H9 (cell line): ENCODE data around the gene IPO9. TPM values are rescaled to one million over a fixed set of nuclear protein-coding genes. Genes with fewer than 3 reads are reported as not detected.
"Not testable (repeated sequence)": the region's sequence is repeated elsewhere in the genome, so short reads cannot be mapped to it uniquely, and the experiment has no call there.

Experiments used
- DNase-seq: peaks from one replicate; pipeline ENCODE4 v3.0.0-alpha.2; 2017
- H2AFZ ChIP-seq: one replicate; pipeline ENCODE4 v1.6.1; 2013; ENCODE audit warnings: mild to moderate bottlenecking, low read length, control low read depth, moderate library complexity
- H2AK5ac ChIP-seq: 2 replicates; pipeline ENCODE4 v1.6.1; 2013; ENCODE audit warnings: low read length, control low read depth, mixed read lengths; ENCODE audit not compliant: insufficient read length
- H2BK120ac ChIP-seq: one replicate; pipeline ENCODE4 v1.6.1; 2013; ENCODE audit warnings: low read depth, mild to moderate bottlenecking, low read length, control low read depth, inconsistent platforms; ENCODE audit not compliant: poor library complexity, severe bottlenecking
- H2BK12ac ChIP-seq: 2 replicates; pipeline ENCODE4 v1.6.1; 2013; ENCODE audit warnings: low read length, control low read depth, mixed read lengths, low read depth; ENCODE audit not compliant: insufficient read length
- H2BK15ac ChIP-seq: 2 replicates; pipeline ENCODE4 v1.6.1; 2013; ENCODE audit warnings: low read depth, low read length, control low read depth
- H2BK20ac ChIP-seq: one replicate; pipeline ENCODE4 v1.6.1; 2013; ENCODE audit warnings: low read depth, mild to moderate bottlenecking, low read length, control low read depth, inconsistent platforms; ENCODE audit not compliant: poor library complexity, severe bottlenecking
- H2BK5ac ChIP-seq: 2 replicates; pipeline ENCODE4 v1.6.1; 2013; ENCODE audit warnings: low read length, control low read depth, mixed read lengths; ENCODE audit not compliant: insufficient read length
- H3K14ac ChIP-seq: 2 replicates; pipeline ENCODE4 v1.6.1; 2013; ENCODE audit warnings: low read length, control low read depth; ENCODE audit not compliant: insufficient read depth
- H3K18ac ChIP-seq: 2 replicates; pipeline ENCODE4 v1.6.1; 2013; ENCODE audit warnings: low read depth, mild to moderate bottlenecking, mixed read lengths, low read length, control low read depth; ENCODE audit not compliant: insufficient read length
- H3K23ac ChIP-seq: 2 replicates; pipeline ENCODE4 v1.6.1; 2013; ENCODE audit warnings: low read length, control low read depth, mixed read lengths, low read depth; ENCODE audit not compliant: insufficient read length
- H3K23me2 ChIP-seq: 2 replicates; pipeline ENCODE4 v1.6.1; 2013; ENCODE audit warnings: low read depth, mild to moderate bottlenecking, mixed read lengths, low read length, control low read depth; ENCODE audit not compliant: insufficient read length, poor library complexity, severe bottlenecking
- H3K27ac ChIP-seq: 2 replicates; pipeline ENCODE4 v1.5.1; 2013; ENCODE audit warnings: low read length, control low read depth, mixed read lengths, low read depth; ENCODE audit not compliant: insufficient read length
- H3K27me3 ChIP-seq: 2 replicates; pipeline ENCODE4 v1.6.1; 2013; ENCODE audit warnings: low read length, control low read depth, inconsistent platforms; ENCODE audit not compliant: insufficient read depth
- H3K4ac ChIP-seq: 2 replicates; pipeline ENCODE4 v1.6.1; 2013; ENCODE audit warnings: low read depth, mild to moderate bottlenecking, control low read depth, inconsistent platforms, low read length, moderate library complexity
- H3K4me1 ChIP-seq: 2 replicates; pipeline ENCODE4 v1.6.1; 2013; ENCODE audit warnings: low read length, control low read depth, inconsistent platforms; ENCODE audit not compliant: insufficient read depth
- H3K4me2 ChIP-seq: 2 replicates; pipeline ENCODE4 v1.6.1; 2013; ENCODE audit warnings: low read length, control low read depth, mixed read lengths; ENCODE audit not compliant: insufficient read length, insufficient read depth
- H3K56ac ChIP-seq: 2 replicates; pipeline ENCODE4 v1.6.1; 2013; ENCODE audit warnings: low read depth, mild to moderate bottlenecking, mixed read lengths, low read length, control low read depth; ENCODE audit not compliant: insufficient read length
- H3K79me1 ChIP-seq: 2 replicates; pipeline ENCODE4 v1.6.1; 2013; ENCODE audit warnings: low read depth, mild to moderate bottlenecking, moderate library complexity, low read length, control low read depth, inconsistent platforms; ENCODE audit not compliant: insufficient read depth, poor library complexity, severe bottlenecking
- H3K79me2 ChIP-seq: 2 replicates; pipeline ENCODE4 v1.6.1; 2013; ENCODE audit warnings: low read length, control low read depth, inconsistent platforms; ENCODE audit not compliant: insufficient read depth
- H3K9ac ChIP-seq: 2 replicates; pipeline ENCODE4 v1.6.1; 2013; ENCODE audit warnings: low read length, control low read depth, mixed read lengths; ENCODE audit not compliant: insufficient read length; ENCODE audit errors: extremely low read depth
- H3K9me3 ChIP-seq: one replicate; pipeline ENCODE4 v1.6.1; 2013; ENCODE audit warnings: low read depth, low read length, inconsistent platforms; ENCODE audit not compliant: control insufficient read depth
- H3T11ph ChIP-seq: one replicate; pipeline ENCODE4 v1.6.1; 2013; ENCODE audit warnings: mild to moderate bottlenecking, low read length, control low read depth, inconsistent platforms
- H4K20me1 ChIP-seq: one replicate; pipeline ENCODE4 v1.6.1; 2013; ENCODE audit not compliant: control insufficient read depth, insufficient read length, insufficient read depth
- H4K5ac ChIP-seq: 2 replicates; pipeline ENCODE4 v1.6.1; 2013; ENCODE audit warnings: low read depth, mild to moderate bottlenecking, mixed read lengths, low read length, control low read depth; ENCODE audit not compliant: insufficient read length
- H4K8ac ChIP-seq: replicated peaks from 2 replicates; pipeline ENCODE4 v1.6.1; 2013; ENCODE audit warnings: low read length, control low read depth, mixed read lengths, low read depth; ENCODE audit not compliant: insufficient read length
- H4K91ac ChIP-seq: 2 replicates; pipeline ENCODE4 v1.6.1; 2013; ENCODE audit warnings: low read depth, mild to moderate bottlenecking, moderate library complexity, mixed read lengths, low read length, control low read depth; ENCODE audit not compliant: insufficient read length
- H3K27ac Mint-ChIP-seq, 3 experiments: 2 replicates in 2 of 3; 3 replicates in 1 of 3; pipeline ENCODE4 v1.8.0; 2020 to 2021; ENCODE audit warnings: mixed read lengths in 3 of 3, mild to moderate bottlenecking in 1 of 3, moderate library complexity in 1 of 3
- H3K27me3 Mint-ChIP-seq: 2 replicates; pipeline ENCODE4 v1.8.0; 2021; ENCODE audit warnings: low read depth, mild to moderate bottlenecking, moderate library complexity, mixed read lengths
- H3K36me3 Mint-ChIP-seq, 3 experiments: 2 replicates in 2 of 3; 3 replicates in 1 of 3; pipeline ENCODE4 v1.8.0; 2020 to 2021; ENCODE audit warnings: low read depth in 3 of 3, mixed read lengths in 3 of 3; ENCODE audit not compliant: insufficient read depth in 1 of 3
- H3K4me1 Mint-ChIP-seq, 2 experiments: 2 replicates each; pipeline ENCODE4 v1.8.0; 2020; ENCODE audit warnings: mixed read lengths in 2 of 2
- H3K4me3 Mint-ChIP-seq, 2 experiments: 2 replicates in 1 of 2; 3 replicates in 1 of 2; pipeline ENCODE4 v1.8.0; 2020 to 2021; ENCODE audit warnings: mild to moderate bottlenecking in 2 of 2, mixed read lengths in 2 of 2, moderate library complexity in 1 of 2
- H3K9me3 Mint-ChIP-seq, 2 experiments: 2 replicates in 1 of 2; 3 replicates in 1 of 2; pipeline ENCODE4 v1.8.0; 2020; ENCODE audit warnings: mild to moderate bottlenecking in 2 of 2, mixed read lengths in 2 of 2, moderate library complexity in 1 of 2
- WGBS: extraction: QIAGEN DNeasy Blood & Tissue Kit; methylation state at CpG from one replicate; pipeline ENCODE4 v1.1.7; 2013; ENCODE audit warnings: missing lambda C conversion rate, low lambda C conversion rate, mixed read lengths; ENCODE audit not compliant: insufficient read length; ENCODE audit errors: extremely low coverage; 5-methylcytosine and 5-hydroxymethylcytosine counted together
- total RNA-seq: library from RNA; stranded (reverse); gene quantifications from 2 replicates; pipeline ENCODE4 v1.2.1, GENCODE V29; 2021
- TF ChIP-seq, protein P1 (sequence below): fragments of 200-600 bp; sonication (generic); conservative IDR thresholded peaks from 3 replicates; pipeline ENCODE4 v1.8.0; 2021; ENCODE audit warnings: antibody characterized with exemption, mild to moderate bottlenecking

The IPO9 gene
- total RNA-seq, 1 experiment from 2014 or later = 104 TPM

DNA sequence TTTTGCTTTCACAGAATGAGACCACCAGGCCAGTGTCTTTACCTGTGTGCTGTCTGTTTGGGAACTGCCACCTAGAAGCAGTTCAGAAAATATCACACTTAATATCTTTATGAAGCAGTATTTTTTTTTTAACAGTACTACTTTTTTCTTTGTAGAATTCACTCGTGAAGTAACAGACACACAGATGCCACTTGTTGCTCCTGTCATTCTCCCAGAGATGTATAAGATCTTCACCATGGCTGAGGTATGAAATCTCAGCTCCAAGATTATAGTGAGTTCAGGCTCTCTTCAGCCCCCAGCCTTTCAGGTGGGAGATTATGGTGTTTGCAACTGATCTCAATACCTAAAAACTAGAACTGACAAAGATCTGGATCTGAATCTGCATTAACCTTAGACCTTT lies 23.0 kb downstream of the IPO9 start:
- H3K27me3 Mint-ChIP-seq = no peaks in the 10 kb centered on the region

DNA sequence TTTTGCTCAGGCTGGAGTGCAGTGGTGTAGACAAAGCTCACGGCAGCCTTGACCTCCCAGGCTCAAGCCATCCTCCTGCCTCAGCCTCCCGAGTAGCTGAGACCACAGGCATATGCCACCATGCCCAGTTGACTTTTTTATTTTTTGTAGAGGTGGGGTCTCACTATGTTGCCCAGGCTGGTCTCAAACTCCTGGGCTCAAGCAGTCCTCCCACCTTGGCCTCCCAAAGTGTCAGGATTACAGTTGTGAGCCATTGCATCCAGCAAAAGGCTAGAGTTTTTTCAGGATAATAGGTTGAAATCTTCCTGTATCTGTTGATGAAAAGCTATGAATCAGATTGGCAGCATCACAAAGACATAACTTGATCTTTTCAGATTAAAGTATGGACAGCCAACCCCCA lies 27.8 kb downstream of the IPO9 start:
- H3K4me2 ChIP-seq, H3K9ac ChIP-seq, H3T11ph ChIP-seq, H3K27me3 ChIP-seq, H3K9me3 ChIP-seq, H4K91ac ChIP-seq, H3K27ac Mint-ChIP-seq, H3K4me1 Mint-ChIP-seq, H4K20me1 ChIP-seq, H3K27ac ChIP-seq, H3K23ac ChIP-seq, H2AK5ac ChIP-seq, H2BK15ac ChIP-seq, H3K4me3 Mint-ChIP-seq, H3K18ac ChIP-seq, H3K23me2 ChIP-seq, H4K8ac ChIP-seq, H2BK5ac ChIP-seq, H2BK120ac ChIP-seq, H2AFZ ChIP-seq, H3K4me1 ChIP-seq, H3K4ac ChIP-seq, H2BK20ac ChIP-seq, H3K9me3 Mint-ChIP-seq, H3K79me1 ChIP-seq, H3K79me2 ChIP-seq, DNase-seq, H3K14ac ChIP-seq, H4K5ac ChIP-seq, H2BK12ac ChIP-seq, H3K56ac ChIP-seq, H3K27me3 Mint-ChIP-seq: not testable (repeated sequence)
- peaks cover 36 to 95% (median 85%) of the 10 kb centered on the region in 3 experiments; a peak in 6 of 7 replicates for H3K36me3 Mint-ChIP-seq
- no CpG with 5 or more reads among the region's 2 CpGs for WGBS

More for the DNA sequence above, 23.0 kb downstream of the IPO9 start:
- H3K4me1 Mint-ChIP-seq = no peaks in the 10 kb centered on the region
- Histone ChIP-seq H2BK15ac (no peak overlapping the region), H2BK120ac (no peak overlapping the region), H3K79me2 (no peaks in the 10 kb centered on the region), H3K27ac (no peak overlapping the region), H3K79me1 (no peaks in the 10 kb centered on the region), H4K91ac (no peak overlapping the region), H3K4ac (no peak overlapping the region), H4K5ac (no peak overlapping the region), H3K14ac (no peak overlapping the region), H3K56ac (no peak overlapping the region), H3K23me2 (no peaks in the 10 kb centered on the region), H3K18ac (no peak overlapping the region), H3K4me1 (no peaks in the 10 kb centered on the region), H3K23ac (no peak overlapping the region), H2AK5ac (no peak overlapping the region), H3K4me2 (no peak overlapping the region), H3K27me3 (no peaks in the 10 kb centered on the region), H3K9ac (no peak overlapping the region), H4K20me1 (no peaks in the 10 kb centered on the region), H2BK12ac (no peak overlapping the region), H2BK5ac (no peak overlapping the region), H2BK20ac (no peak overlapping the region), H3T11ph (no peak overlapping the region), H2AFZ (no peak overlapping the region), H4K8ac (no peak overlapping the region), H3K9me3 (no peaks in the 10 kb centered on the region)
- DNase-seq = no peak
- WGBS = no CpG with 5 or more reads among the region's 1 CpG
- no peaks in the 10 kb centered on the region for H3K9me3 Mint-ChIP-seq
- TF ChIP-seq, protein P1, sequence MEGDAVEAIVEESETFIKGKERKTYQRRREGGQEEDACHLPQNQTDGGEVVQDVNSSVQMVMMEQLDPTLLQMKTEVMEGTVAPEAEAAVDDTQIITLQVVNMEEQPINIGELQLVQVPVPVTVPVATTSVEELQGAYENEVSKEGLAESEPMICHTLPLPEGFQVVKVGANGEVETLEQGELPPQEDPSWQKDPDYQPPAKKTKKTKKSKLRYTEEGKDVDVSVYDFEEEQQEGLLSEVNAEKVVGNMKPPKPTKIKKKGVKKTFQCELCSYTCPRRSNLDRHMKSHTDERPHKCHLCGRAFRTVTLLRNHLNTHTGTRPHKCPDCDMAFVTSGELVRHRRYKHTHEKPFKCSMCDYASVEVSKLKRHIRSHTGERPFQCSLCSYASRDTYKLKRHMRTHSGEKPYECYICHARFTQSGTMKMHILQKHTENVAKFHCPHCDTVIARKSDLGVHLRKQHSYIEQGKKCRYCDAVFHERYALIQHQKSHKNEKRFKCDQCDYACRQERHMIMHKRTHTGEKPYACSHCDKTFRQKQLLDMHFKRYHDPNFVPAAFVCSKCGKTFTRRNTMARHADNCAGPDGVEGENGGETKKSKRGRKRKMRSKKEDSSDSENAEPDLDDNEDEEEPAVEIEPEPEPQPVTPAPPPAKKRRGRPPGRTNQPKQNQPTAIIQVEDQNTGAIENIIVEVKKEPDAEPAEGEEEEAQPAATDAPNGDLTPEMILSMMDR = no peak
- no peak overlapping the region for H3K27ac Mint-ChIP-seq
- H3K4me3 Mint-ChIP-seq = no peak overlapping the region
- H3K36me3 Mint-ChIP-seq = peaks cover 35 to 90% (median 85%) of the 10 kb centered on the region in 3 experiments; a peak in 6 of 7 replicates
